GM19455 (cell line): Measurements from ENCODE around the gene BYSL.
"Not testable (repeated sequence)": the region's sequence is repeated elsewhere in the genome, so short reads cannot be mapped to it uniquely, and the experiment has no call there.

Source experiments
- ATAC-seq: cut with Tn5 transposase; IDR thresholded peaks from one replicate; pipeline ENCODE4 v1.9.1; 2021; ENCODE audit not compliant: unreplicated experiment

Gene BYSL

GRCh38 chr6:41941280-41942066 is 20.2 kb downstream of the BYSL start, which contains the start of gene CCND3:
Gene CCND3 (minus strand): TSS chr6:41941808. CDS start chr6:41941649, 159 bp downstream.
- peak; percentile 87 for ATAC-seq

- peak; percentile 10 for ATAC-seq
These were observed 21.0 kb downstream of the BYSL start for GRCh38 chr6:41942067-41942851.

- ATAC-seq, result not testable (repeated sequence)
These were observed 21.6 kb downstream of the BYSL start for GRCh38 chr6:41942882-41943281.

- no peak for ATAC-seq
These were observed 22.2 kb downstream of the BYSL start for GRCh38 chr6:41943456-41943855.

- ATAC-seq, result no peak
These were observed 26.4 kb downstream of the BYSL start for GRCh38 chr6:41947581-41948220.

GRCh38 chr6:41954668-41955067 is 33.4 kb downstream of the BYSL start:
- no peak for ATAC-seq

- no peak for ATAC-seq
These were observed 34.1 kb downstream of the BYSL start for GRCh38 chr6:41955412-41955811.

GRCh38 chr6:41957117-41957516 is 35.8 kb downstream of the BYSL start:
- no peak for ATAC-seq

- no peak for ATAC-seq
These were observed 36.9 kb downstream of the BYSL start for GRCh38 chr6:41958022-41958856.

- no peak for ATAC-seq
These were observed 38.7 kb downstream of the BYSL start for GRCh38 chr6:41960028-41960427.

GRCh38 chr6:41963371-41963770 is 42.1 kb downstream of the BYSL start:
- ATAC-seq, result no peak

- no peak for ATAC-seq
These were observed 43.0 kb downstream of the BYSL start for GRCh38 chr6:41964201-41964887.

GRCh38 chr6:41965429-41966213 is 44.3 kb downstream of the BYSL start:
- no peak for ATAC-seq

GRCh38 chr6:41966214-41966920 is 45.1 kb downstream of the BYSL start:
- no peak for ATAC-seq

- ATAC-seq, result no peak
These were observed 45.6 kb downstream of the BYSL start for GRCh38 chr6:41966961-41967311.

- no peak for ATAC-seq
These were observed 46.3 kb downstream of the BYSL start for GRCh38 chr6:41967312-41968287.

GRCh38 chr6:41970436-41970846 is 49.1 kb downstream of the BYSL start:
- ATAC-seq, result no peak

- no peak for ATAC-seq
These were observed 51.5 kb downstream of the BYSL start for GRCh38 chr6:41972826-41973225.
